ENCODE measurements around the gene OR51B2.
"Not testable (repeated sequence)": the region's sequence is repeated elsewhere in the genome, so short reads cannot be mapped to it uniquely, and the experiment has no call there.

OR51B2 gene

GRCh38 chr11:5324197-5324596, at the start of gene OR51B2:
TSS of gene OR51B2 (minus strand) at chr11:5324297. CDS start at chr11:5324297, 0 bp downstream.
- DNase-seq: no peak

- no peak for DNase-seq
Observed at GRCh38 chr11:5369789-5370188, 45.7 kb upstream of the OR51B2 start.

GRCh38 chr11:5368502-5369043, 44.5 kb upstream of the OR51B2 start:
- no peak for DNase-seq

- no peak for DNase-seq
Observed at GRCh38 chr11:5367448-5368074, 43.5 kb upstream of the OR51B2 start.

DNA sequence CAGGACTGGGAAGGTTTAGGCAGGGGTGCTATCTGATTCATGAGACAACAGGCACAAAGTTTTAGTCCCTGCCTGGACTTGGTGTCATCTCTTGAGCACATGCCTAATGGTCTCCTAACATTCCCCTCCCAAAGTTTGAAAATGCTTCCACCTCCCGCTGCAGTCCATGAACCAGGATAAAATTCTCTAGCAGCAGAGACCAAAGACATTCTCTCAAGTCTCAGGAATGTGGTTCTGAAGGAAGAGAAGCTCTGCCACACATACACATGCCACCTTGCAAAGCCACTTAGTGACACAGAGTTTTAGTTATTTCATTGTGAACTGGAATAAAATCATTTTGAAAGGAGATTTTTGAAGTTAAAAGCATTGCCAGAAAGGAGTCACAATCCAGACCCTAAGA, 42.8 kb upstream of the OR51B2 start:
- no peak for DNase-seq

GRCh38 chr11:5366365-5366764, 42.3 kb upstream of the OR51B2 start:
- not testable (repeated sequence) for DNase-seq

DNA sequence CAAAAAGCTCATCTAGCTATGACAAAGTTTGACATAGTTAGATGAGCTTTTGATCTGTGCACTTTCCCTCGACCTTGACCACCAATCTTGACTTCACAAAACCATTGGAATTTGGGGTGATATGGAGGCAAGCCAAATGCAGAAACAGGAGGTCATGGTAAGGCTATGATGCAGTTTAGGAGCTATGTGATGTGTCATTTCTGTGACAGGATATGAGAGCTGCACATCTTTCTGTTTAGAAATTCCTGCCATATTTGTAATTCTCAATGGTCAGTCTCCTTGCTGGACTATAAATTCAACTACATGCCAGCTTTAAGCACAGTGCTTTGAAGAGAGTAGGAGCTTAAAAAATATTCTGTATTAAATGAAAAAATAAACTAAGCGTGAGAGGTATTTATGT, 40.1 kb upstream of the OR51B2 start:
- no peak for DNase-seq

DNA sequence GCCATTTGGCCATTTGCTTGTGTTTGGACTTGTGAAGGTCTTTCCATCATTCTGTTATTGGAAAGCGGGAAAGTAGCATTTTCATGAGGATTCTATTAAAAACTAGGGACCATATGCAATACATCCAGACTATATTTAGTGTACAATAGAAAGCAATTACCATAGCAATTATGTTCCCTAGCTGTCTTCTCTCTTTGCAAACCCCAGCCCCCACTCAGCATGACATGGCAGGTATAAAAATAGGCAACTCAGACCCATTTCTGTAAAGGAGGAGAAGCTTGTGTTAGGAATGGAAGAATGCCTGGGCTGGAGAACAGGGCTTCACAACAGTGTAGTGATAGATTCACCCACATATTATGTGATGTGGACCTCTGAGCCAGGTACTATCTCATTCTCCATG, 39.6 kb upstream of the OR51B2 start:
- no peak for DNase-seq

- DNase-seq: no peak
Observed at GRCh38 chr11:5362017-5362625, 38.0 kb upstream of the OR51B2 start.

DNA sequence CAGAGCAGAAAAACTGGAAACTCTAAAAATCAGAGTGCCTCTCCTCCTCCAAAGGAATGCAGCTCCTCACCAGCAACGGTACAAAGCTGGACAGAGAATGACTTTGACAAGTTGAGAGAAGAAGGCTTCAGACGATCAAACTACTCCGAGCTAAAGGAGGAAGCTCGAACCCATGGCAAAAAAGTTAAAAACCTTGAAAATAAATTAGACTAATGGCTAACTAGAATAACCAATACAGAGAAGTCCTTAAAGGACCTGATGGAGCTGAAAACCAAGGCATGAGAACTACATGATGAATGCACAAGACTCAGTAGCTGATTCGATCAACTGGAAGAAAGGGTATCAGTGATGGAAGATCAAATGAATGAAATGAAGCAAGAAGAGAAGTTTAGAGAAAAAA, 31.9 kb upstream of the OR51B2 start:
- DNase-seq: not testable (repeated sequence)

DNA sequence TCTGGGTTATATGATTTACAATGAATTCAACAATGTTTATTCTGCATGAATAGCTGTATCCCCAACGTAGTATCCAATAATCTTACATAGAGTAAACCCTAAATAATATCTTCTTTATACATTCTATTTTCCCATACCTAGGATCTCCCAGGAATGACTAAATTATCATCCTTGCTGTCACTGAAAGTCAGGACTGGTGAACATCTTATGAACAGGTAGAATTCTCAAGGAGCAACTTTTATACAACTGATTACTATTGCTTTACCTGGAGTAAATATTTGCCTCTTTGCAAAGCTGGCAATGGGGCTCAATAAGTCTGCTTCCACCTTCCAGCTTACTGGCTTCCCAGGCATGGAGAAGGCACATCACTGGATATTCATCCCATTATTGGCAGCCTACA, 27.1 kb upstream of the OR51B2 start, which contains the start of gene OR51B6:
TSS of gene OR51B6 (plus strand) at position 301 of the 400 bp plus-strand sequence. CDS start at position 301, 0 bp downstream.
- DNase-seq: no peak

GRCh38 chr11:5349550-5349949, 25.5 kb upstream of the OR51B2 start:
- no peak for DNase-seq

GRCh38 chr11:5348551-5349194, 24.6 kb upstream of the OR51B2 start:
- no peak for DNase-seq

DNA sequence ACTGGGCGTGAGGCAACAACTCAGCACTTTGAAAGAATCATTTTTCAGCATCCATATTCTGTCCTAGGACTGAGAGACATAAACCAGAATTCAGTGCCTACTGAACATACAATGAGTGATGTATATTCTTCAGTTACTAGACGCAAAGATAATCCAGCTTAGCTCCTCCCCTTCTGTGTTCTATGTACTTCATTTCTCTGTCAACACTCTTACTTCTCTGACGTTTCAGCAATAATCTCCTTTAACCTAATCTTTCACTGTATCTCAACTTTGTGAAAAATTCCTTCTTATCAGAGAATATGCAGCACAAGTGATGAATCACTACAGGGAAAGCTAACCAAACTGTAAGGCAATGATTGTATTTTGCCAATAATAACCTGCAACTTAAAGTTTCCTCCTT, 21.7 kb upstream of the OR51B2 start:
- DNase-seq: no peak

- DNase-seq: no peak
Observed at GRCh38 chr11:5343474-5344335, 19.6 kb upstream of the OR51B2 start, which contains the start of gene OR51B5. TSS of gene OR51B5 (minus strand) at chr11:5343524. CDS start at chr11:5343524, 0 bp downstream.

- no peak for DNase-seq
Observed at GRCh38 chr11:5339771-5340322, 15.8 kb upstream of the OR51B2 start.

DNA sequence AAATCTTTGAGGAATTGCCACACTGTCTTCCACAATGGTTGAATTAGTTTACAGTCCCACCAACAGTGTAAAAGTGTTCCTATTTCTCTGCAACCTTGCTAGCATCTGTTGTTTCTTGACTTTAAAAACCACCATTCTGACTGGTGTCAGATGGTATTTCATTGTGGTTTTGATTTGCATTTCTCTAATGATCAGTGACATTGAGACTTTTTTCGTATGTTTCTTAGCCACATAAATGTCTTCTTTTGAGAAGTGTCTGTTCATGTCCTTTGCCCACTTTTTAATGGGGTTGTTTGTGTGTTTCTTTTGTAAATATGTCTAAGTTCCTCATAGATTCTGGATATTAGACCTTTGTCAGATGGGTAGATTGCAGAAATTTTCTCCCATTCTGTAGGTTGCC, 13.2 kb upstream of the OR51B2 start:
- not testable (repeated sequence) for DNase-seq

GRCh38 chr11:5336331-5336730, 12.2 kb upstream of the OR51B2 start:
- no peak for DNase-seq

- DNase-seq: no peak
Observed at GRCh38 chr11:5335170-5335569, 11.1 kb upstream of the OR51B2 start.

DNA sequence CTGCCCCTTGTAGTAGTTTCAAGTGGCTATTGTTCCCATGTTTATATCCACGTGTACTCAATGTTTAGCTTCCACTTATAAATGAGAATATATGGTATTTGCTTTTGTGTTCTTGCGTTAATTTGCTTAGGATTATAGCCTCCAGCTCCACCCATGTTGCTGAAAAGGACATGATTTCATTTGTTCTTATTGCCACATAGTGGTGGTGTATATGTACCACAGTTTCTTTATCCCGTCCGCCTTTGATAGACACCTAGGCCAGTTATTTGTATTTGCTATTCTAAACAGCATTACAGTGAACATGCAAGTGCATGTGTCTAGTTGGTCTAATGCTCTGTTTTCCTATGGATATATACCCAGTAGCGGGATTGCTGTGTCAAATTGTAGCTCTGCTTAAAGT, 6.8 kb downstream of the OR51B2 start:
- DNase-seq: no peak

- not testable (repeated sequence) for DNase-seq
Observed at GRCh38 chr11:5313326-5314023, 10.6 kb downstream of the OR51B2 start.

DNA sequence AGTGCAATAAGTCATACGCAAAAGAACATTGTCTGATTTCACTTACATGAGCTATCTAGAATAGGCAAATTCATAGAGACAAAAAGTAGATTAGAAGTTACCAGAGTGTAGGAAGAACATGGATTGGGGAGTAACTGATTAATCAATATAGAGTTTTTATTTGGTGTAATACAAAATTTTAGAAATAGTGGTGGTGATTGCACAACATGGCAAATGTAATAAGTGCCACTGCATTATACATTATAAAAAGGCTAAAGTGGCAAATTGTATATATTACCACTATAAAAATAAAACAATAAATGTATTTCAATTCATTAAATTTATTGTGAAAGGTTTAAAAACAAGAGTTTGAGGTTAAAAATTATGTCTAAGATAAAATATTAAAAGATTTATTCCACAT, 13.7 kb downstream of the OR51B2 start:
- DNase-seq: no peak
